ENCODE data around the gene SMOC2.

DNA sequence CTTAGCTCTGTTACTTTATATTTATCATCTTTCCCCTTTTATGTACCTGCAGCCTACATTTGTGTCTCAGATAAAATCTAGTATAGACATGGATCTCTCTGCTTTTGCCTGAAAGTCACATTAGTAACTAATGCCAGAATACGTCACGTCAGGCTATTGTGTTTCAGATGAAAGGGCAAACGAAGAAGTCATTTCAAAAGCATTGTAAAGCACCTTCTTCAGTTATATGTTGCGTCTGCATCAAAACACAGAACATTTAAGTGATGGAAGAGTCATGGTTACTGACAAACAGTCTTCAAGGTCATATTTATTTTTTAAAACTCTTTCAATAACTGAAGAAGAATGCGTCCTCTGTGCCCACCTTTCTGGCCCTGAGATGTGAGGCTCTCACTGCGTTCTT, 119.1 kb downstream of the SMOC2 start:
- TF ChIP-seq GATA2 (IDR thresholded peaks at IDR 0.05; ENCODE audit: low read depth, low read length) = no peak
- no peak for TF ChIP-seq GATA3 (IDR thresholded peaks at IDR 0.05; ENCODE audit: low read depth, low read length)

Data from SH-SY5Y (cell line).